IMR-90 (cell line): ENCODE measurements around the gene CCDC88C.

Experiments used
- CEBPB ChIP-seq: IDR thresholded peaks from 2 replicates; pipeline ENCODE4 v1.6.1; 2012; ENCODE audit warnings: low read depth, low read length, improper control_type of control experiment
- MXI1 ChIP-seq: IDR thresholded peaks from 2 replicates; pipeline ENCODE4 v1.6.1; 2012; ENCODE audit warnings: low read depth, mild to moderate bottlenecking, low read length, moderate library complexity, borderline replicate concordance
- RAD21 ChIP-seq: IDR thresholded peaks from 2 replicates; pipeline ENCODE4 v1.6.1; 2012; ENCODE audit warnings: low read length, improper control_type of control experiment
- TF ChIP-seq, protein P1 (sequence below): conservative IDR thresholded peaks from 2 replicates; pipeline ENCODE4 v1.5.1; 2012; ENCODE audit warnings: mild to moderate bottlenecking, low read depth, low read length, improper control_type of control experiment

- TF ChIP-seq, protein P1, sequence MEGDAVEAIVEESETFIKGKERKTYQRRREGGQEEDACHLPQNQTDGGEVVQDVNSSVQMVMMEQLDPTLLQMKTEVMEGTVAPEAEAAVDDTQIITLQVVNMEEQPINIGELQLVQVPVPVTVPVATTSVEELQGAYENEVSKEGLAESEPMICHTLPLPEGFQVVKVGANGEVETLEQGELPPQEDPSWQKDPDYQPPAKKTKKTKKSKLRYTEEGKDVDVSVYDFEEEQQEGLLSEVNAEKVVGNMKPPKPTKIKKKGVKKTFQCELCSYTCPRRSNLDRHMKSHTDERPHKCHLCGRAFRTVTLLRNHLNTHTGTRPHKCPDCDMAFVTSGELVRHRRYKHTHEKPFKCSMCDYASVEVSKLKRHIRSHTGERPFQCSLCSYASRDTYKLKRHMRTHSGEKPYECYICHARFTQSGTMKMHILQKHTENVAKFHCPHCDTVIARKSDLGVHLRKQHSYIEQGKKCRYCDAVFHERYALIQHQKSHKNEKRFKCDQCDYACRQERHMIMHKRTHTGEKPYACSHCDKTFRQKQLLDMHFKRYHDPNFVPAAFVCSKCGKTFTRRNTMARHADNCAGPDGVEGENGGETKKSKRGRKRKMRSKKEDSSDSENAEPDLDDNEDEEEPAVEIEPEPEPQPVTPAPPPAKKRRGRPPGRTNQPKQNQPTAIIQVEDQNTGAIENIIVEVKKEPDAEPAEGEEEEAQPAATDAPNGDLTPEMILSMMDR: no peak
- TF ChIP-seq CEBPB (no peak), RAD21 (no peak), MXI1 (no peak)
These were observed 185.0 kb downstream of the CCDC88C start for GRCh38 chr14:91232603-91233002.
